ENCODE results near the gene ZBTB2. TPM values are rescaled to one million over a fixed set of nuclear protein-coding genes. Genes with fewer than 3 reads are reported as not detected.
A peak's percentile ranks its signal among the peaks of the same experiment; 100 is the strongest.

Gene ZBTB2
- total and polyA plus RNA-seq, 10 of the 15 experiments (the other 5 are each of a cell fraction or from before 2014, with no cell fraction given): 4.2 to 21.9 (median 15.0) TPM

- TF ChIP-seq CHD2 (IDR thresholded peaks at IDR 0.05; ENCODE audit: borderline replicate concordance, low read depth, low read length) (peak; percentile 100), PML (IDR thresholded peaks at IDR 0.05; ENCODE audit: low read length) (0 out of 2 replicates have a peak, but pooled peaks have one; percentile 36), BMI1 (IDR thresholded peaks at IDR 0.05; ENCODE audit: borderline replicate concordance) (no peak), PAX5 (IDR thresholded peaks at IDR 0.05; ENCODE audit: borderline replicate concordance, low read depth, low read length) (peak; percentile 22; the same call in 1 of the 2 replicates)
Observed at GRCh38 chr6:151390276-151390850, 996 bp downstream of the ZBTB2 start (continued).

- FAIRE-seq (no peak), DNase-seq (ENCODE audit: low read depth, low spot score) (no peak), ATAC-seq (peak; percentile 80)
- WGBS (ENCODE audit: insufficient coverage, insufficient replicate concordance, low lambda C conversion rate, missing lambda C conversion rate): under 1% methylated on average over 40 of the region's 54 CpGs
- no TSS peak for BruUV-seq (replicated peaks)
- H2AFZ ChIP-seq (ENCODE audit: control insufficient read depth, low read depth, low read length): peak overlapping the region; percentile 71
- peaks cover 29% of the 10 kb centered on the region for H3K4me1 ChIP-seq (ENCODE audit: control insufficient read depth, insufficient read depth, low read length)
- peaks cover 87% of the 10 kb centered on the region for H3K79me2 ChIP-seq (ENCODE audit: control insufficient read depth, insufficient read depth, low read length)
- H4K20me1 ChIP-seq (ENCODE audit: control insufficient read depth, insufficient read depth): 0 out of 2 replicates have a peak, but pooled peaks cover 6% of the 10 kb centered on the region
- ChIA-PET SMC1A (ENCODE audit: uncharacterized antibody, unreplicated experiment) (interaction anchor here (1.0 to 2.1 kb wide), 4 partner anchors 9 to 62 kb away, joined by 3 to 9 read pairs (median 4); partner anchors contain the start of gene RMND1), CTCF (interaction anchor here (0.9 to 1.6 kb wide), 4 partner anchors 9 to 48 kb away, joined by 3 to 5 read pairs (median 3); no protein-coding TSS in a partner anchor), RAD21 (ENCODE audit: unreplicated experiment) (interaction anchor here (1.4 to 2.6 kb wide), 4 partner anchors 51 to 65 kb away, joined by 4 to 11 read pairs (median 8); partner anchors contain the start of gene RMND1), POLR2A (interaction anchor here (0.5 to 2.4 kb wide), 11 partner anchors 9 to 302 kb away, joined by 3 to 23 read pairs (median 4); partner anchors contain the start of gene RMND1)
- H3K27me3 ChIP-seq (replicated peaks in 1 of 2; ENCODE audit: control insufficient read depth in 2 of 2, insufficient read depth in 2 of 2, low read length in 1 of 2): no peaks in the 10 kb centered on the region
- intact Hi-C loops (cut with micrococcal nuclease; ENCODE audit: unreplicated experiment) (loop anchor here (1.0 to 5.0 kb wide), 3 partner anchors 63 to 1593 kb away; partner anchors contain the start of genes FBXO5 and RMND1), in situ Hi-C loops (cut with MboI) (no loop called here)
- peak overlapping the region; percentile 86 for H3K4me2 ChIP-seq (ENCODE audit: control insufficient read depth, insufficient read depth)
- peak overlapping the region; percentile 96 for H3K27ac ChIP-seq (ENCODE audit: control insufficient read depth, insufficient read depth)
- peak overlapping the region; percentile 81 for H3K4me3 ChIP-seq
- H3K9me3 ChIP-seq (replicated peaks; ENCODE audit: control insufficient read depth, insufficient read depth, low read length): no peaks in the 10 kb centered on the region
- peak overlapping the region; percentile 99 for H3K9ac ChIP-seq (ENCODE audit: control insufficient read depth, insufficient read depth, low read length)
- peaks cover 0 to 4% of the 10 kb centered on the region in 2 experiments; a peak in 1 of 4 replicates for H3K36me3 ChIP-seq (ENCODE audit: control insufficient read depth in 2 of 2, insufficient read depth in 2 of 2, low read length in 1 of 2)
- no peak; the same call in 1 of the 2 replicates for TF ChIP-seq GATAD2B (conservative IDR thresholded peaks at IDR 0.05; ENCODE audit: low read depth)
- TF ChIP-seq CBX3 (IDR thresholded peaks at IDR 0.05; ENCODE audit: borderline replicate concordance, low read depth): no peak
- peak; percentile 79 for TF ChIP-seq DPF2 (IDR thresholded peaks at IDR 0.05)
- no peak for TF ChIP-seq PAX5 (IDR thresholded peaks at IDR 0.05; ENCODE audit: borderline replicate concordance, low read depth, low read length)
- peak; percentile 11; the same call in 1 of the 2 replicates for TF ChIP-seq CREB1 (IDR thresholded peaks at IDR 0.05; ENCODE audit: low read depth)
- TF ChIP-seq USF1 (IDR thresholded peaks at IDR 0.05; ENCODE audit: borderline replicate concordance, extremely low read length, insufficient read depth, low read depth, low read length): no peak
- TF ChIP-seq CBX5 (IDR thresholded peaks at IDR 0.05; ENCODE audit: low read depth): no peak
- peak; percentile 41; the same call in 1 of the 2 replicates for TF ChIP-seq RB1 (IDR thresholded peaks at IDR 0.05; ENCODE audit: borderline replicate concordance)
- TF ChIP-seq POU2F2 (IDR thresholded peaks at IDR 0.05; ENCODE audit: borderline replicate concordance, low read depth, low read length): peak; percentile 52; the same call in 1 of the 3 replicates
- TF ChIP-seq E2F8 (IDR thresholded peaks at IDR 0.05; ENCODE audit: low read depth, partially characterized antibody): peak; percentile 46
- peak; percentile 75 for TF ChIP-seq NKRF (conservative IDR thresholded peaks at IDR 0.05)
- TF ChIP-seq NFXL1 (IDR thresholded peaks at IDR 0.05; ENCODE audit: borderline replicate concordance): no peak
Observed at GRCh38 chr6:151389618-151390275, 1.6 kb downstream of the ZBTB2 start.
